Body of pancreas (tissue), 4 donors: ENCODE measurements around the gene APOM. TPM values are rescaled to one million over a fixed set of nuclear protein-coding genes. Genes with fewer than 3 reads are reported as not detected.

ENCODE experiments used
- ATAC-seq: fragments of 150-250 bp; one replicate; pipeline ENCODE4 v1.9.1; 2016
- DNase-seq, 4 donors: peaks; one replicate each; pipeline ENCODE4 v3.0.0-alpha.2; 2019
- H3K27ac ChIP-seq, 4 donors: fragments of 200-600 bp; sonication (generic); 1 replicate in 3 of 4; 2 replicates in 1 of 4; pipeline versions ENCODE4 v1.5.1 to v1.6.1; 2016 to 2019; ENCODE audit warnings: mild to moderate bottlenecking in 1 of 4, mixed read lengths in 1 of 4, moderate library complexity in 1 of 4
- H3K27me3 ChIP-seq, 2 donors: fragments of 200-600 bp; sonication (generic); one replicate each; pipeline ENCODE4 v1.6.0; 2016; ENCODE audit warnings: mild to moderate bottlenecking in 1 of 2
- H3K36me3 ChIP-seq, 2 donors: fragments of 200-600 bp; sonication (generic); replicated peaks in 1 of 2; 2 replicates each; pipeline ENCODE4 v1.5.1; 2016; ENCODE audit warnings: low read depth in 2 of 2; ENCODE audit not compliant: insufficient read depth in 1 of 2
- H3K4me1 ChIP-seq: fragments of 200-600 bp; sonication (generic); one replicate; pipeline ENCODE4 v1.6.0; 2016
- H3K4me3 ChIP-seq, 2 donors: fragments of 200-600 bp; sonication (generic); 1 replicate in 1 of 2; 2 replicates in 1 of 2; pipeline ENCODE4 v1.5.1; 2016 to 2019
- H3K9me3 ChIP-seq, 3 donors: fragments of 200-600 bp; sonication (generic); 1 replicate in 2 of 3; 2 replicates in 1 of 3; pipeline ENCODE4 v1.5.1; 2016
- POLR2A ChIP-seq, 3 donors: fragments of 450-650 bp; IDR thresholded peaks; one replicate each; pipeline ENCODE4 v1.6.1; 2016; ENCODE audit warnings: antibody characterized with exemption in 3 of 3, mild to moderate bottlenecking in 2 of 3
- WGBS, 2 donors: methylation state at CpG; one replicate each; pipeline ENCODE4 v1.1.5; 2017; 5-methylcytosine and 5-hydroxymethylcytosine counted together
- intact Hi-C: fragments of 100-400 bp; cut with DNase I; formaldehyde crosslinking; loops from one replicate; pipeline ENCODE4 v1.15.1; 2023
- total RNA-seq, 2 donors: library from RNA; depleted of rRNA; stranded (reverse); fragments of >200 nt; gene quantifications; one replicate each; pipeline ENCODE4 v1.1.0, GENCODE V29; 2016
- TF ChIP-seq, protein P1 (sequence below), 7 experiments: fragments of 450-650 bp in 4 of 7; fragments of 200-600 bp in 3 of 7; sonication (generic) in 3 of 7; IDR thresholded peaks; one replicate each; pipeline ENCODE4 v1.5.1; 2016 to 2019; ENCODE audit warnings: antibody characterized with exemption in 7 of 7

APOM gene
- total RNA-seq, 2 donors from 2014 or later, result 1.6 TPM; not detected in 1

- TF ChIP-seq POLR2A (IDR thresholded peaks at IDR 0.05), result no peak
- TF ChIP-seq, protein P1, sequence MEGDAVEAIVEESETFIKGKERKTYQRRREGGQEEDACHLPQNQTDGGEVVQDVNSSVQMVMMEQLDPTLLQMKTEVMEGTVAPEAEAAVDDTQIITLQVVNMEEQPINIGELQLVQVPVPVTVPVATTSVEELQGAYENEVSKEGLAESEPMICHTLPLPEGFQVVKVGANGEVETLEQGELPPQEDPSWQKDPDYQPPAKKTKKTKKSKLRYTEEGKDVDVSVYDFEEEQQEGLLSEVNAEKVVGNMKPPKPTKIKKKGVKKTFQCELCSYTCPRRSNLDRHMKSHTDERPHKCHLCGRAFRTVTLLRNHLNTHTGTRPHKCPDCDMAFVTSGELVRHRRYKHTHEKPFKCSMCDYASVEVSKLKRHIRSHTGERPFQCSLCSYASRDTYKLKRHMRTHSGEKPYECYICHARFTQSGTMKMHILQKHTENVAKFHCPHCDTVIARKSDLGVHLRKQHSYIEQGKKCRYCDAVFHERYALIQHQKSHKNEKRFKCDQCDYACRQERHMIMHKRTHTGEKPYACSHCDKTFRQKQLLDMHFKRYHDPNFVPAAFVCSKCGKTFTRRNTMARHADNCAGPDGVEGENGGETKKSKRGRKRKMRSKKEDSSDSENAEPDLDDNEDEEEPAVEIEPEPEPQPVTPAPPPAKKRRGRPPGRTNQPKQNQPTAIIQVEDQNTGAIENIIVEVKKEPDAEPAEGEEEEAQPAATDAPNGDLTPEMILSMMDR (IDR thresholded peaks at IDR 0.05), result no peak
- WGBS, 2 donors, result 80 to 89% methylated on average over 12 to 17 of the region's 17 CpGs
- intact Hi-C loops, result no loop called here
- Histone ChIP-seq H3K27ac (no peak overlapping the region), H3K27me3 (no peaks in the 10 kb centered on the region), H3K4me3 (no peak overlapping the region), H3K4me1 (no peaks in the 10 kb centered on the region), H3K36me3 (peaks cover 31 to 66% of the 10 kb centered on the region in 2 donors), H3K9me3 (no peaks in the 10 kb centered on the region)
- ATAC-seq (peak; percentile 40), DNase-seq (no peak)
Observed at GRCh38 chr6:31643818-31644454, 11.8 kb upstream of the APOM start.

DNA sequence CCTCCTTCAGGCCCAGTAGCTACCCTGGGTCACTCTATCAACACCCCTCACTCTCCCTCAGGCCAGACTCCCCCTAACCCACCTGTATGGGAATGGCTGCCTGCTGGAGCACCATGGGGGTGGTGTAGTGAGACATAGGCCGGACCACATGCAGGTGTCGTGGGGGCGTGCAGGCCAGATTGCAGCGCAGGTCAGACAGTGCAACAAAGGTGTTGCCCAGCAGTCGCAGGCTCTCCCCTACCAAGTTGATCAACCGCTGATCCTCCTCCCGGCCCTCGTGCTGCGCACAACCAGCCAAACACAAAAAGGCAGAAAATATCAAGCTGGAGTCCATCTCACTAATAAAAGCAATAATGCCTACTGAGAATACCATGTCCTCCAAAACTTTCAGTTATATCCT lies 10.4 kb upstream of the APOM start:
- DNase-seq (no peak), ATAC-seq (no peak)
- Histone ChIP-seq H3K4me3 (no peak overlapping the region), H3K27me3 (no peaks in the 10 kb centered on the region), H3K27ac (no peak overlapping the region), H3K4me1 (no peaks in the 10 kb centered on the region), H3K9me3 (no peaks in the 10 kb centered on the region), H3K36me3 (peaks cover 31 to 65% of the 10 kb centered on the region in 2 donors)
- TF ChIP-seq, protein P1 (IDR thresholded peaks at IDR 0.05), result no peak
- TF ChIP-seq POLR2A (IDR thresholded peaks at IDR 0.05), result no peak
- 96 to 100% methylated on average over 8 to 9 of the region's 9 CpGs for WGBS, 2 donors
- intact Hi-C loops, result no loop called here

DNA sequence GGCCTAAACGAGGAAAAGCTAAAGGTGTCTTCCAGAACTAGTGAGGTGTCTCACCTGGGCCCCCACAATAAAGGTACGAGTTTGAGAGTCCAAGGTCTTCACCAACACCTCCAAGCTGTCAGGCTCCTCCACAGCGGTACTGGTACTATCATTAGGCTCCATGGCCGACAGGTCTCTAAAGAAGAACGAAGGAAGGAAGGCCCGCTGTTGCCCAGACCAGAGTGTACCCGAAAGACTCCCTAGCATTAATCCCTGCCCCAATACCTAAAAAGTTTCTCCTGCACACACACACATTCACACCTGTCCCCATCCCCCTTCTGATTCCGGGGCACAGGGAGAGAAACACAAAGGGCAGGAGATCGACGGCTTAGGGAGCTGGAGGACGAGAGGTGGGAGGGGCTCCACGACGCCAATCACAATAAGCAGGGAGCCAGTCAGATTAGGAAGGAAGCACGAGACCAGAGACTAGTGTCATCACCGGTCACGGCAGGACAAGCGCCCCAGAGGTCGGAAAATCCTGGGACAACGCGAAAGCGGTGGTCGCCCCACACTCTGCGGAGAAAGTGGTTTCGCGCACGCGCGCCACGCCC lies 4.0 kb upstream of the APOM start:
- Histone ChIP-seq H3K4me3 (peak overlapping the region; percentile 39), H3K27ac (peak overlapping the region; percentile 95 to 100 (median 97)), H3K9me3 (no peaks in the 10 kb centered on the region), H3K36me3 (peaks cover 0 to 21% of the 10 kb centered on the region in 2 donors), H3K27me3 (no peaks in the 10 kb centered on the region), H3K4me1 (peaks cover 26% of the 10 kb centered on the region)
- intact Hi-C loops, result no loop called here
- ATAC-seq (peak; percentile 48), DNase-seq (peak in 3 of 4 donors; percentile 69 to 82 (median 71))
- no peak for TF ChIP-seq POLR2A (IDR thresholded peaks at IDR 0.05)
- TF ChIP-seq, protein P1 (IDR thresholded peaks at IDR 0.05), result no peak
- WGBS, 2 donors, result 1 to 3% methylated on average over 15 to 29 of the region's 29 CpGs

- TF ChIP-seq, protein P1 (IDR thresholded peaks at IDR 0.05), result peak in 1 of 7 experiments; percentile 1
- TF ChIP-seq POLR2A (IDR thresholded peaks at IDR 0.05), result peak; percentile 11 to 88 (median 80)
- Histone ChIP-seq H3K4me3 (peak overlapping the region; percentile 19 to 39), H3K27me3 (no peaks in the 10 kb centered on the region), H3K36me3 (peaks cover 0 to 14% of the 10 kb centered on the region in 2 donors), H3K27ac (peak overlapping the region; percentile 95 to 100 (median 97)), H3K4me1 (peaks cover 34% of the 10 kb centered on the region), H3K9me3 (no peaks in the 10 kb centered on the region)
- 6% methylated on average over 37 of the region's 37 CpGs for WGBS, 2 donors
- DNase-seq (peak; percentile 88 to 92 (median 89)), ATAC-seq (peak; percentile 83)
- intact Hi-C loops, result no loop called here
Observed at GRCh38 chr6:31652925-31653724, 2.6 kb upstream of the APOM start.
